IMR-90 (cell line): ENCODE data around the gene PLEKHG4. TPM values are rescaled to one million over a fixed set of nuclear protein-coding genes. Genes with fewer than 3 reads are reported as not detected.

Source experiments
- ATAC-seq: fragments of 200-7000 bp; cut with Tn5 transposase; 2 replicates; pipeline ENCODE4 v1.9.1; 2020; ENCODE audit warnings: low read depth, mild to moderate bottlenecking, moderate library complexity
- BruUV-seq: library from RNA; stranded (reverse); fragments of 400-500 nt; replicated peaks from 2 replicates; lab custom pipeline; 2021; lab: Mats Ljungman, UMichigan
- CTCF ChIA-PET: fragments of 300-600 bp; formaldehyde crosslinking; extraction: SDS; loops from one replicate; lab custom pipeline; 2021; ENCODE audit warnings: antibody characterized with exemption; lab: Yijun Ruan, JAX
- POLR2A ChIA-PET: fragments of 300-600 bp; sonication (Branson Sonifier 250); formaldehyde crosslinking; loops from one replicate; lab custom pipeline; 2022; ENCODE audit warnings: antibody characterized with exemption; ENCODE audit not compliant: unreplicated experiment; lab: Charles Lee
- DNase-seq: peaks from one replicate; pipeline ENCODE4 v3.0.0; 2013
- H2AFZ ChIP-seq: replicated peaks from 2 replicates; pipeline ENCODE3; 2013; ENCODE audit warnings: low read length, mild to moderate bottlenecking; ENCODE audit not compliant: poor library complexity
- H2AK5ac ChIP-seq: 2 replicates; pipeline ENCODE4 v1.6.1; 2013; ENCODE audit warnings: low read depth, low read length, inconsistent platforms
- H2AK9ac ChIP-seq: replicated peaks from 2 replicates; pipeline ENCODE3; 2013; ENCODE audit warnings: mild to moderate bottlenecking, low read depth, low read length, moderate library complexity; ENCODE audit not compliant: poor library complexity
- H2BK120ac ChIP-seq: 2 replicates; pipeline ENCODE4 v1.6.1; 2013; ENCODE audit warnings: low read depth, low read length, inconsistent platforms
- H2BK15ac ChIP-seq: 3 replicates; pipeline ENCODE4 v1.6.1; 2013; ENCODE audit warnings: low read depth, low read length, inconsistent platforms
- H2BK20ac ChIP-seq: 2 replicates; pipeline ENCODE4 v1.6.1; 2013; ENCODE audit warnings: low read depth, mild to moderate bottlenecking, inconsistent platforms, low read length, moderate library complexity
- H2BK5ac ChIP-seq: 2 replicates; pipeline ENCODE4 v1.6.1; 2013; ENCODE audit warnings: mild to moderate bottlenecking, low read depth, low read length, inconsistent platforms; ENCODE audit not compliant: poor library complexity, severe bottlenecking
- H3K14ac ChIP-seq: replicated peaks from 2 replicates; pipeline ENCODE4 v1.6.1; 2013; ENCODE audit warnings: low read depth, low read length, inconsistent platforms
- H3K18ac ChIP-seq: 2 replicates; pipeline ENCODE4 v1.6.1; 2013; ENCODE audit warnings: low read depth, low read length, control low read depth
- H3K23ac ChIP-seq: 2 replicates; pipeline ENCODE4 v1.6.1; 2013; ENCODE audit warnings: low read depth, low read length, inconsistent platforms
- H3K27ac ChIP-seq: 2 replicates; pipeline ENCODE4 v1.5.1; 2013; ENCODE audit warnings: mild to moderate bottlenecking, control low read depth, low read length; ENCODE audit not compliant: insufficient read depth
- H3K27me3 ChIP-seq: 2 replicates; pipeline ENCODE4 v1.6.1; 2013; ENCODE audit warnings: low read length; ENCODE audit not compliant: control insufficient read depth, insufficient read depth
- H3K36me3 ChIP-seq: 2 replicates; pipeline ENCODE4 v1.6.1; 2013; ENCODE audit warnings: low read length, mixed read lengths; ENCODE audit not compliant: control insufficient read depth, insufficient read depth
- H3K4ac ChIP-seq: 2 replicates; pipeline ENCODE4 v1.6.1; 2013; ENCODE audit warnings: low read depth, low read length, inconsistent platforms
- H3K4me1 ChIP-seq: 2 replicates; pipeline ENCODE4 v1.6.1; 2013; ENCODE audit warnings: low read length, mixed read lengths; ENCODE audit not compliant: control insufficient read depth, insufficient read depth
- H3K4me2 ChIP-seq: 2 replicates; pipeline ENCODE4 v1.6.1; 2013; ENCODE audit warnings: low read depth, mild to moderate bottlenecking, control low read depth, low read length, moderate library complexity
- H3K4me3 ChIP-seq: 2 replicates; pipeline ENCODE4 v1.5.1; 2013; ENCODE audit warnings: low read depth, mild to moderate bottlenecking, control low read depth, low read length, moderate library complexity; ENCODE audit not compliant: insufficient read depth
- H3K56ac ChIP-seq: 2 replicates; pipeline ENCODE4 v1.6.1; 2013; ENCODE audit warnings: low read length, inconsistent platforms; ENCODE audit not compliant: insufficient read depth; ENCODE audit errors: extremely low read depth
- H3K79me1 ChIP-seq, 2 experiments: 2 replicates each; pipeline ENCODE4 v1.6.1; 2013; ENCODE audit warnings: low read length in 2 of 2, inconsistent platforms in 1 of 2, low read depth in 1 of 2
- H3K9ac ChIP-seq: 2 replicates; pipeline ENCODE4 v1.6.1; 2013; ENCODE audit warnings: low read depth, low read length, control low read depth
- H3K9me1 ChIP-seq: 2 replicates; pipeline ENCODE4 v1.6.1; 2013; ENCODE audit warnings: low read length, inconsistent platforms; ENCODE audit not compliant: insufficient read depth
- H3K9me3 ChIP-seq: 2 replicates; pipeline ENCODE4 v1.6.1; 2013; ENCODE audit warnings: low read length; ENCODE audit not compliant: control insufficient read depth, insufficient read depth
- H4K20me1 ChIP-seq: 2 replicates; pipeline ENCODE4 v1.6.1; 2013; ENCODE audit warnings: low read length, inconsistent platforms; ENCODE audit not compliant: insufficient read depth
- H4K5ac ChIP-seq: 2 replicates; pipeline ENCODE4 v1.6.1; 2013; ENCODE audit warnings: mild to moderate bottlenecking, low read depth, low read length, control low read depth
- H4K8ac ChIP-seq, 2 experiments: 2 replicates each; pipeline ENCODE4 v1.6.1; 2013; ENCODE audit warnings: low read depth in 2 of 2, low read length in 2 of 2, control low read depth in 1 of 2, inconsistent platforms in 1 of 2
- H4K91ac ChIP-seq: 2 replicates; pipeline ENCODE4 v1.6.1; 2013; ENCODE audit warnings: low read depth, low read length, inconsistent platforms; ENCODE audit not compliant: insufficient read depth
- BHLHE40 ChIP-seq: fragments of 150-350 bp; IDR thresholded peaks from 2 replicates; pipeline ENCODE4 v1.6.1; 2016; ENCODE audit warnings: mild to moderate bottlenecking, low read depth, low read length
- CEBPB ChIP-seq: IDR thresholded peaks from 2 replicates; pipeline ENCODE4 v1.6.1; 2012; ENCODE audit warnings: low read depth, low read length, improper control_type of control experiment
- CHD1 ChIP-seq: IDR thresholded peaks from 2 replicates; pipeline ENCODE4 v1.6.1; 2012; ENCODE audit warnings: low read depth, low read length, improper control_type of control experiment
- FOS ChIP-seq: fragments of 150-350 bp; IDR thresholded peaks from 2 replicates; pipeline ENCODE4 v1.6.1; 2016; ENCODE audit warnings: low read depth, low read length
- MAFK ChIP-seq: IDR thresholded peaks from 2 replicates; pipeline ENCODE4 v1.6.1; 2012; ENCODE audit warnings: low read depth, low read length, improper control_type of control experiment
- MAZ ChIP-seq: IDR thresholded peaks from 2 replicates; pipeline ENCODE4 v1.6.1; 2012; ENCODE audit warnings: low read depth, mild to moderate bottlenecking, low read length, improper control_type of control experiment, moderate library complexity, borderline replicate concordance
- MXI1 ChIP-seq: IDR thresholded peaks from 2 replicates; pipeline ENCODE4 v1.6.1; 2012; ENCODE audit warnings: low read depth, mild to moderate bottlenecking, low read length, moderate library complexity, borderline replicate concordance
- NFE2L2 ChIP-seq: fragments of 150-350 bp; IDR thresholded peaks from 2 replicates; pipeline ENCODE4 v1.6.1; 2016; ENCODE audit warnings: low read depth, mild to moderate bottlenecking, low read length
- POLR2A ChIP-seq: IDR thresholded peaks from 2 replicates; pipeline ENCODE4 v1.6.1; 2012; ENCODE audit warnings: mild to moderate bottlenecking, low read depth, low read length
- RAD21 ChIP-seq: IDR thresholded peaks from 2 replicates; pipeline ENCODE4 v1.6.1; 2012; ENCODE audit warnings: low read length, improper control_type of control experiment
- RCOR1 ChIP-seq: IDR thresholded peaks from 2 replicates; pipeline ENCODE4 v1.6.1; 2012; ENCODE audit warnings: mild to moderate bottlenecking, low read length, improper control_type of control experiment; ENCODE audit not compliant: insufficient replicate concordance
- RFX5 ChIP-seq: IDR thresholded peaks from 2 replicates; pipeline ENCODE4 v1.8.0; 2012; ENCODE audit warnings: low read depth, mild to moderate bottlenecking, low read length, moderate library complexity
- SMC3 ChIP-seq: fragments of 150-350 bp; IDR thresholded peaks from 2 replicates; pipeline ENCODE4 v1.6.1; 2016; ENCODE audit warnings: low read depth, mild to moderate bottlenecking, antibody characterized with exemption, low read length, moderate library complexity
- WGBS, 2 experiments: methylation state at CpG; one replicate each; pipeline versions ENCODE4 v1.1.5 to v1.1.7; 2013; ENCODE audit warnings: missing lambda C conversion rate in 2 of 2; ENCODE audit not compliant: insufficient read length in 1 of 2; ENCODE audit errors: extremely low coverage in 2 of 2; 5-methylcytosine and 5-hydroxymethylcytosine counted together
- dilution Hi-C: fragments of 300-500 bp; cut with HindIII; formaldehyde crosslinking; loops from one replicate; pipeline ENCODE4 v1.14.3; 2018; ENCODE audit warnings: low sequenced_read_pairs; ENCODE audit not compliant: unreplicated experiment
- in situ Hi-C: fragments of 300-500 bp; cut with MboI; formaldehyde crosslinking; loops from 3 replicates; pipeline ENCODE4 v1.14.3; 2019; ENCODE audit warnings: low sequenced_read_pairs, inconsistent platforms, mixed read lengths
- intact Hi-C: fragments of 100-400 bp; cut with micrococcal nuclease; formaldehyde crosslinking; loops from 2 replicates; pipeline ENCODE4 v1.10.0; 2022
- polyA plus RNA-seq, 3 experiments: library from polyadenylated mRNA; depleted of rRNA; stranded (reverse); fragments of >200 nt; gene quantifications; 2 replicates each; pipeline ENCODE4 v1.2.3, GENCODE V29; 2012; ENCODE audit warnings: low replicate concordance in 1 of 3
- total RNA-seq: library from RNA; depleted of rRNA; stranded (reverse); fragments of >200 nt; gene quantifications from 2 replicates; pipeline ENCODE4 v1.2.3, GENCODE V29; 2012
- TF ChIP-seq, protein P1 (sequence below): fragments of 150-350 bp; IDR thresholded peaks from 2 replicates; pipeline ENCODE4 v1.6.1; 2017; ENCODE audit warnings: mild to moderate bottlenecking, antibody characterized with exemption, low read length, low read depth
- TF ChIP-seq, protein P2 (sequence below): fragments of 150-350 bp; IDR thresholded peaks from 2 replicates; pipeline ENCODE4 v1.6.1; 2016; ENCODE audit warnings: low read depth, mild to moderate bottlenecking, low read length, moderate library complexity, borderline replicate concordance
- TF ChIP-seq, protein P3 (sequence below): conservative IDR thresholded peaks from 2 replicates; pipeline ENCODE4 v1.5.1; 2012; ENCODE audit warnings: mild to moderate bottlenecking, low read depth, low read length, improper control_type of control experiment

PLEKHG4 gene
- total and polyA plus RNA-seq, 2 of the 4 experiments (the other 2 are of a cell fraction), result 14.0 to 50.7 TPM

DNA sequence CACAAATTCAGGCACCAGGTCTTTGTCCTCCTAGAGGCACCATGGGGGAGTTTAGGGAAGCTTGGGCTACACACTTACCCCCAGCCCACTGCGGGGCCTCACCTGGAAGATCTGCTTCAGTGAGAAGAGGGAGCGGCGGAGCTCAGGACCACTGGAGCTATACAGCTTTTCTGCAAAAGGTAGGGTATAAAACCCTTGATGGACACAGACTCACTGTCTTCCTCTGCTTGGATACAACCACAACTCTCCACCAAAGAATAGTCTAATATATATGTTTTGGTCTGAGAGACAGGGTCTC, 41.1 kb upstream of the PLEKHG4 start:
- in situ Hi-C loops, result no loop called here
- CTCF ChIA-PET, result no interaction called here
- Histone ChIP-seq H3K18ac (no peak overlapping the region), H3K56ac (no peak overlapping the region), H2AFZ (no peak overlapping the region), H2BK15ac (no peak overlapping the region), H3K9ac (no peak overlapping the region), H4K91ac (no peak overlapping the region), H3K23ac (no peak overlapping the region), H3K4ac (no peak overlapping the region), H4K8ac (no peak overlapping the region), H3K14ac (no peak overlapping the region), H3K27me3 (no peaks in the 10 kb centered on the region), H2BK5ac (no peak overlapping the region), H2AK5ac (no peak overlapping the region), H3K9me3 (no peaks in the 10 kb centered on the region), H3K36me3 (peaks cover 50% of the 10 kb centered on the region), H3K4me2 (no peak overlapping the region), H3K4me3 (no peak overlapping the region), H3K79me1 (peaks cover 30 to 70% of the 10 kb centered on the region in 2 experiments; a peak in 3 of 4 replicates), H4K20me1 (no peaks in the 10 kb centered on the region; the same call in 1 of the 2 replicates), H2AK9ac (no peak overlapping the region), H3K9me1 (peaks cover 26% of the 10 kb centered on the region), H3K27ac (no peak overlapping the region), H3K4me1 (peaks cover 21% of the 10 kb centered on the region), H2BK20ac (no peak overlapping the region), H2BK120ac (no peak overlapping the region), H4K5ac (no peak overlapping the region)
- ATAC-seq (no peak), DNase-seq (no peak)
- intact Hi-C loops, result no loop called here
- dilution Hi-C loops, result no loop called here
- POLR2A ChIA-PET, result no interaction called here
- TF ChIP-seq RAD21 (no peak), SMC3 (no peak), NFE2L2 (no peak), CHD1 (no peak), FOS (no peak), RCOR1 (no peak), MXI1 (no peak), BHLHE40 (no peak), MAFK (no peak), POLR2A (no peak), MAZ (no peak), RFX5 (no peak), CEBPB (no peak)
- TF ChIP-seq, protein P1, sequence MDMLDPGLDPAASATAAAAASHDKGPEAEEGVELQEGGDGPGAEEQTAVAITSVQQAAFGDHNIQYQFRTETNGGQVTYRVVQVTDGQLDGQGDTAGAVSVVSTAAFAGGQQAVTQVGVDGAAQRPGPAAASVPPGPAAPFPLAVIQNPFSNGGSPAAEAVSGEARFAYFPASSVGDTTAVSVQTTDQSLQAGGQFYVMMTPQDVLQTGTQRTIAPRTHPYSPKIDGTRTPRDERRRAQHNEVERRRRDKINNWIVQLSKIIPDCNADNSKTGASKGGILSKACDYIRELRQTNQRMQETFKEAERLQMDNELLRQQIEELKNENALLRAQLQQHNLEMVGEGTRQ, result no peak
- TF ChIP-seq, protein P2, sequence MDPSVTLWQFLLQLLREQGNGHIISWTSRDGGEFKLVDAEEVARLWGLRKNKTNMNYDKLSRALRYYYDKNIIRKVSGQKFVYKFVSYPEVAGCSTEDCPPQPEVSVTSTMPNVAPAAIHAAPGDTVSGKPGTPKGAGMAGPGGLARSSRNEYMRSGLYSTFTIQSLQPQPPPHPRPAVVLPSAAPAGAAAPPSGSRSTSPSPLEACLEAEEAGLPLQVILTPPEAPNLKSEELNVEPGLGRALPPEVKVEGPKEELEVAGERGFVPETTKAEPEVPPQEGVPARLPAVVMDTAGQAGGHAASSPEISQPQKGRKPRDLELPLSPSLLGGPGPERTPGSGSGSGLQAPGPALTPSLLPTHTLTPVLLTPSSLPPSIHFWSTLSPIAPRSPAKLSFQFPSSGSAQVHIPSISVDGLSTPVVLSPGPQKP, result no peak
- TF ChIP-seq, protein P3, sequence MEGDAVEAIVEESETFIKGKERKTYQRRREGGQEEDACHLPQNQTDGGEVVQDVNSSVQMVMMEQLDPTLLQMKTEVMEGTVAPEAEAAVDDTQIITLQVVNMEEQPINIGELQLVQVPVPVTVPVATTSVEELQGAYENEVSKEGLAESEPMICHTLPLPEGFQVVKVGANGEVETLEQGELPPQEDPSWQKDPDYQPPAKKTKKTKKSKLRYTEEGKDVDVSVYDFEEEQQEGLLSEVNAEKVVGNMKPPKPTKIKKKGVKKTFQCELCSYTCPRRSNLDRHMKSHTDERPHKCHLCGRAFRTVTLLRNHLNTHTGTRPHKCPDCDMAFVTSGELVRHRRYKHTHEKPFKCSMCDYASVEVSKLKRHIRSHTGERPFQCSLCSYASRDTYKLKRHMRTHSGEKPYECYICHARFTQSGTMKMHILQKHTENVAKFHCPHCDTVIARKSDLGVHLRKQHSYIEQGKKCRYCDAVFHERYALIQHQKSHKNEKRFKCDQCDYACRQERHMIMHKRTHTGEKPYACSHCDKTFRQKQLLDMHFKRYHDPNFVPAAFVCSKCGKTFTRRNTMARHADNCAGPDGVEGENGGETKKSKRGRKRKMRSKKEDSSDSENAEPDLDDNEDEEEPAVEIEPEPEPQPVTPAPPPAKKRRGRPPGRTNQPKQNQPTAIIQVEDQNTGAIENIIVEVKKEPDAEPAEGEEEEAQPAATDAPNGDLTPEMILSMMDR, result no peak
- BruUV-seq, result no TSS peak
- no CpG with 5 or more reads among the region's 3 CpGs for WGBS, 2 experiments
